SK-N-MC (cell line): ENCODE measurements around the gene PSMD13.

Experiments used
- EZH2 ChIP-seq: fragments of 200-600 bp; sonication (generic); IDR thresholded peaks from one replicate; pipeline ENCODE4 v1.6.1; 2017; ENCODE audit warnings: antibody characterized with exemption
- FOXP2 ChIP-seq: optimal IDR thresholded peaks from 2 replicates; pipeline ENCODE3; 2011; ENCODE audit warnings: mild to moderate bottlenecking, moderate library complexity; ENCODE audit not compliant: insufficient read depth; ENCODE audit errors: extremely low read length, control extremely low read depth
- POLR2AphosphoS5 ChIP-seq: IDR thresholded peaks from 2 replicates; pipeline ENCODE4 v1.6.1; 2012; ENCODE audit warnings: mild to moderate bottlenecking, low read depth, low read length, borderline replicate concordance

DNA sequence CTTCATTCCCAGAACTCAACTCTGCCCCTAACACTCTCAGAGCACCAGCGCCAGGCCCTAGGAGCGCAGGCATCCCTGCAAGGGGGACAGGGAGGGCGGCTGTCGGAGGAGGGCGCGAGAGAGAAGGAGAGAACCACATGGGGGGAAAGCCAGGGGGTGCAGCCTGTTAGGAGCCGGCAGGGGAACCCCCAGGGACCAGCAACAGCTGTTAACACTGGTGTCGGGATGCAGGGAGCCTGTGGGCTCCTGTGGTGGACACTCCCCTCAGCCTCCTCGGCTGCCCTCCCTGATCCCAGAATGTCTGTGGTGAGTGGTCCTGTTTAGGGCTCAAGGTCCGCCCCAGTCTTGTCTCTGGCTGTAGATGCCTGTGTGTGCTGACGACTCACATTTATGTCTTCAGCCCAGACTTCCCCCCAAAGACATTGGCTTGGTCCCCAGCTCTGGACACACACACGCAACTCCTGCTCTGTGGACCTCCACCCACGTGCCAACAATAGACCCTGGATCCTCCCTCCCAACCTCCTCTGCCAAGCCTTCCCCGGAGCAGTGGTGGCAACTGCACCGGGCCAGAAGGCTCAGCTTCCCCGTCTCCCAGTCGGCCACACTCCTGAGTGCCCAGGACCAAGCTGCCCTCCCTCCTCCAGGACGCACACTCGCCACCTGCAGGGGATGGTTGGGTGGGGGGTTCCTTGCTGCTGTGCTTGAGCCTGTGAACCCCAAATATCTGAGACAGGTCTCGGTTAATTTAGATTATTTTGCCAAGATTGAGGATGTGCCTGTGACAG, 63.4 kb downstream of the PSMD13 start:
- TF ChIP-seq POLR2AphosphoS5 (no peak), EZH2 (no peak), FOXP2 (no peak)
